ENCODE measurements around the gene CAMTA1.

The CAMTA1 gene

GRCh38 chr1:7609311-7609994 is 824.2 kb downstream of the CAMTA1 start:
- no peak for DNase-seq (ENCODE audit: low read depth in 2 of 2)

- DNase-seq (ENCODE audit: low read depth in 2 of 2): no peak
These were observed 825.0 kb downstream of the CAMTA1 start for GRCh38 chr1:7610106-7610731.

GRCh38 chr1:7610936-7611335 is 825.7 kb downstream of the CAMTA1 start:
- no peak for DNase-seq (ENCODE audit: low read depth in 2 of 2)

GRCh38 chr1:7611421-7612010 is 826.3 kb downstream of the CAMTA1 start:
- DNase-seq (ENCODE audit: low read depth in 2 of 2): no peak

- no peak for DNase-seq (ENCODE audit: low read depth in 2 of 2)
These were observed 828.0 kb downstream of the CAMTA1 start for GRCh38 chr1:7613106-7613850.

GRCh38 chr1:7613851-7614205 is 828.6 kb downstream of the CAMTA1 start:
- no peak for DNase-seq (ENCODE audit: low read depth in 2 of 2)

GRCh38 chr1:7614576-7615074 is 829.4 kb downstream of the CAMTA1 start:
- no peak for DNase-seq (ENCODE audit: low read depth in 2 of 2)

GRCh38 chr1:7615138-7615537 is 829.9 kb downstream of the CAMTA1 start:
- DNase-seq (ENCODE audit: low read depth in 2 of 2): no peak

GRCh38 chr1:7616076-7616832 is 831.0 kb downstream of the CAMTA1 start:
- DNase-seq (ENCODE audit: low read depth in 2 of 2): no peak

- no peak for DNase-seq (ENCODE audit: low read depth in 2 of 2)
These were observed 831.7 kb downstream of the CAMTA1 start for GRCh38 chr1:7616953-7617352.

- DNase-seq (ENCODE audit: low read depth in 2 of 2): no peak
These were observed 832.6 kb downstream of the CAMTA1 start for GRCh38 chr1:7617826-7618225.

- no peak for DNase-seq (ENCODE audit: low read depth in 2 of 2)
These were observed 834.9 kb downstream of the CAMTA1 start for GRCh38 chr1:7620196-7620595.

GRCh38 chr1:7621334-7622219 is 836.3 kb downstream of the CAMTA1 start:
- no peak for DNase-seq (ENCODE audit: low read depth in 2 of 2)

GRCh38 chr1:7623842-7624241 is 838.6 kb downstream of the CAMTA1 start:
- DNase-seq (ENCODE audit: low read depth in 2 of 2): no peak

GRCh38 chr1:7624791-7625355 is 839.6 kb downstream of the CAMTA1 start:
- DNase-seq (ENCODE audit: low read depth in 2 of 2): no peak

GRCh38 chr1:7625401-7625800 is 840.1 kb downstream of the CAMTA1 start:
- no peak for DNase-seq (ENCODE audit: low read depth in 2 of 2)

GRCh38 chr1:7628273-7628672 is 843.0 kb downstream of the CAMTA1 start:
- no peak for DNase-seq (ENCODE audit: low read depth in 2 of 2)

GRCh38 chr1:7629011-7629410 is 843.8 kb downstream of the CAMTA1 start:
- DNase-seq (ENCODE audit: low read depth in 2 of 2): no peak

- DNase-seq (ENCODE audit: low read depth in 2 of 2): no peak
These were observed 844.4 kb downstream of the CAMTA1 start for GRCh38 chr1:7629465-7630195.

- DNase-seq (ENCODE audit: low read depth in 2 of 2): no peak
These were observed 845.1 kb downstream of the CAMTA1 start for GRCh38 chr1:7630378-7630777.
